ENCODE data around the gene KIDINS220. TPM values are rescaled to one million over a fixed set of nuclear protein-coding genes. Genes with fewer than 3 reads are reported as not detected.

KIDINS220 gene
- total and polyA plus RNA-seq, 4 donors = 8.1 to 50.9 (median 30.8) TPM

DNA sequence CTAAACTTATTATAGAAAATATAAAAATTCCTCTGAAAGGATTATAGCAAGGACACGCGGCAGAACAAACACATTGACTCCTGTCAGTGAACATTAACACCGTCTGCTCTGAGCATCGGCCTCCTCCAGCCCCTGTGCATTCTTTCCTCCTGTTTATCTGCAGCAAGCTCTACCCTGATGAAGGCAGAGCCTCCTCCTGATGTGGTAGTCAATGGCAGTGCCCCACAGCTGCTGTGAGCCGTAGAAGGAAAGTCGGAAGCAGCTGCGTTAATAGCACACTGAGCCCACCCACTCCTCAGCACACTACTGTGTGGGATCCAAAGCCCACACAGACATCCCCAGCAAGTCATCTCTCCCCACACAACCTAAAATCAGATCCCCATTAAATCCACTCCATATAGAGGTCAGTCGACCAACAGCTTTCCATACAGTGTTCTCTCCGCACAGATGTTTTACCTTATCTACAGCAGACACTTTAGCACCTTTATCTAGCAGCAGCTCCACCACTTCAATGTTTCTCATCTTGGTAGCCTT lies 41.0 kb downstream of the KIDINS220 start:
- Histone ChIP-seq H3K9ac (ENCODE audit: low read depth in 1 of 2, low read length in 2 of 2) (no peak overlapping the region), H3K4me3 (ENCODE audit: low read depth in 1 of 3, low read length in 3 of 3) (no peak overlapping the region), H3K9me3 (ENCODE audit: control insufficient read depth in 4 of 4, low read length in 3 of 4) (no peaks in the 10 kb centered on the region), H3K27me3 (ENCODE audit: control insufficient read depth in 4 of 4, insufficient read depth in 4 of 4, low read length in 3 of 4) (no peaks in the 10 kb centered on the region), H3K27ac (ENCODE audit: low read depth in 1 of 2, low read length in 2 of 2) (no peak overlapping the region), H3K36me3 (ENCODE audit: control insufficient read depth in 4 of 4, insufficient read depth in 3 of 4, low read depth in 1 of 4, low read length in 3 of 4) (peaks cover 10 to 47% (median 29%) of the 10 kb centered on the region in 4 donors), H3K4me1 (ENCODE audit: control insufficient read depth in 4 of 4, insufficient read depth in 4 of 4, low read length in 3 of 4) (no peaks in the 10 kb centered on the region)
- 94% methylated on average over 9 of the region's 9 CpGs for WGBS
- DNase-seq (ENCODE audit: low spot score) = no peak
- TF ChIP-seq, protein P1, sequence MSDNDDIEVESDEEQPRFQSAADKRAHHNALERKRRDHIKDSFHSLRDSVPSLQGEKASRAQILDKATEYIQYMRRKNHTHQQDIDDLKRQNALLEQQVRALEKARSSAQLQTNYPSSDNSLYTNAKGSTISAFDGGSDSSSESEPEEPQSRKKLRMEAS (IDR thresholded peaks at IDR 0.05) = no peak
- TF ChIP-seq YY1 (IDR thresholded peaks at IDR 0.05) (no peak), FOXA2 (IDR thresholded peaks at IDR 0.05) (no peak), SP1 (IDR thresholded peaks at IDR 0.05) (no peak), HNF4G (IDR thresholded peaks at IDR 0.05) (no peak), HNF4A (conservative IDR thresholded peaks at IDR 0.05) (no peak)
- TF ChIP-seq, protein P2, sequence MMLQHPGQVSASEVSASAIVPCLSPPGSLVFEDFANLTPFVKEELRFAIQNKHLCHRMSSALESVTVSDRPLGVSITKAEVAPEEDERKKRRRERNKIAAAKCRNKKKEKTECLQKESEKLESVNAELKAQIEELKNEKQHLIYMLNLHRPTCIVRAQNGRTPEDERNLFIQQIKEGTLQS (IDR thresholded peaks at IDR 0.05) = no peak
- TF ChIP-seq, protein P3, sequence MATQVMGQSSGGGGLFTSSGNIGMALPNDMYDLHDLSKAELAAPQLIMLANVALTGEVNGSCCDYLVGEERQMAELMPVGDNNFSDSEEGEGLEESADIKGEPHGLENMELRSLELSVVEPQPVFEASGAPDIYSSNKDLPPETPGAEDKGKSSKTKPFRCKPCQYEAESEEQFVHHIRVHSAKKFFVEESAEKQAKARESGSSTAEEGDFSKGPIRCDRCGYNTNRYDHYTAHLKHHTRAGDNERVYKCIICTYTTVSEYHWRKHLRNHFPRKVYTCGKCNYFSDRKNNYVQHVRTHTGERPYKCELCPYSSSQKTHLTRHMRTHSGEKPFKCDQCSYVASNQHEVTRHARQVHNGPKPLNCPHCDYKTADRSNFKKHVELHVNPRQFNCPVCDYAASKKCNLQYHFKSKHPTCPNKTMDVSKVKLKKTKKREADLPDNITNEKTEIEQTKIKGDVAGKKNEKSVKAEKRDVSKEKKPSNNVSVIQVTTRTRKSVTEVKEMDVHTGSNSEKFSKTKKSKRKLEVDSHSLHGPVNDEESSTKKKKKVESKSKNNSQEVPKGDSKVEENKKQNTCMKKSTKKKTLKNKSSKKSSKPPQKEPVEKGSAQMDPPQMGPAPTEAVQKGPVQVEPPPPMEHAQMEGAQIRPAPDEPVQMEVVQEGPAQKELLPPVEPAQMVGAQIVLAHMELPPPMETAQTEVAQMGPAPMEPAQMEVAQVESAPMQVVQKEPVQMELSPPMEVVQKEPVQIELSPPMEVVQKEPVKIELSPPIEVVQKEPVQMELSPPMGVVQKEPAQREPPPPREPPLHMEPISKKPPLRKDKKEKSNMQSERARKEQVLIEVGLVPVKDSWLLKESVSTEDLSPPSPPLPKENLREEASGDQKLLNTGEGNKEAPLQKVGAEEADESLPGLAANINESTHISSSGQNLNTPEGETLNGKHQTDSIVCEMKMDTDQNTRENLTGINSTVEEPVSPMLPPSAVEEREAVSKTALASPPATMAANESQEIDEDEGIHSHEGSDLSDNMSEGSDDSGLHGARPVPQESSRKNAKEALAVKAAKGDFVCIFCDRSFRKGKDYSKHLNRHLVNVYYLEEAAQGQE (IDR thresholded peaks at IDR 0.05) = no peak

DNA sequence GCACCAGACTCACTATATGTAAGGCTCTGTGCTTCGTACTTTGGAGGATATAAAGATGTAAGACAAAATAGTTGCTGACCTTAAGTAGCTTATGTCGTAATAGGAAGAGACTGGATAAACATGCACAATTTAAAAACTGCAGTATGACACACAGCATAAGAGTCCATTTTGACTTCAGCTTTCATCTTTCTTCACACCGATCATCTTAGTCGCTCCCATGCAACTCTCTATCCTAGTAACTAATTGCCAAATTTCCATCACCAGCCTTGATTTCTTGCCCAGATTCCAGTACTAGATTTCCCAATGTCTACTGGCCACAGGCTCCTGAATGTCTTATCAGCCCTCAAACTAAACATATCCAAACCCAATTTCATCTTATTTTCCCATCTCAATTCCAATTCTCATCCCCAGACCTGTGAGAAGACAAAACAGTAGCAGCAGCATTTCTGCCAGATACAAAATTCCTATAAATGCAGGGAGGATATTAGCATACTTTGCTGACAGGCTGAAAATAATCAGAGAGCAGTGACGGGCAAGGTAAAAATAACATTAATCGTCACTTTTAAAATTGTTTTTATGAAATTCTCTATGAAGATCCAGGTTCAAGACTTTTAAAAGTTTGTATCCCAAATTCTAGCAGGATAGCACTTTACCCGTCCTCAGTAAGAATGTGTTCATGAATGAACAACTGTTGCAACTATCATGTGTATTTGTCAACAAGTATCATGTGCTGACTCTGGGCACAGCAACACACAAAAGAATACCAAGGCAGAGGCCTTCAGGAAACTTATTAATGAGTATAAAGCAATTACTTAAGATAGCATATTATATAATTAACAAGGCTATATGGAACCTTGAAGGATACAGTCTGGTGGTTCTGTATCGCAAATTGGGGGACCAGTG lies 42.2 kb downstream of the KIDINS220 start:
- H3K36me3 ChIP-seq (ENCODE audit: control insufficient read depth in 4 of 4, insufficient read depth in 3 of 4, low read depth in 1 of 4, low read length in 3 of 4) = peaks cover 10 to 55% (median 37%) of the 10 kb centered on the region in 4 donors
- WGBS = 90% methylated on average over 8 of the region's 8 CpGs
- TF ChIP-seq FOXA1 (IDR thresholded peaks at IDR 0.05) = no peak
- TF ChIP-seq, protein P3 (IDR thresholded peaks at IDR 0.05) = no peak
- TF ChIP-seq NR2F2 (IDR thresholded peaks at IDR 0.05) = no peak
- TF ChIP-seq, protein P1 (IDR thresholded peaks at IDR 0.05) = no peak
- TF ChIP-seq FOXA2 (IDR thresholded peaks at IDR 0.05) = no peak
- no peak for TF ChIP-seq TAF1 (conservative IDR thresholded peaks at IDR 0.05)
- TF ChIP-seq SP1 (IDR thresholded peaks at IDR 0.05) = no peak
- no peak for TF ChIP-seq HNF4A (conservative IDR thresholded peaks at IDR 0.05)
- no peak for TF ChIP-seq JUND (IDR thresholded peaks at IDR 0.05)
- no peak for TF ChIP-seq EGR1 (IDR thresholded peaks at IDR 0.05; ENCODE audit: low read depth in 2 of 2)
- no peak for TF ChIP-seq HNF4G (IDR thresholded peaks at IDR 0.05)
- TF ChIP-seq RXRA (IDR thresholded peaks at IDR 0.05) = no peak
- no peak for TF ChIP-seq GABPA (IDR thresholded peaks at IDR 0.05 in 1 of 2, conservative IDR thresholded peaks at IDR 0.05 in 1 of 2)
- TF ChIP-seq, protein P4, sequence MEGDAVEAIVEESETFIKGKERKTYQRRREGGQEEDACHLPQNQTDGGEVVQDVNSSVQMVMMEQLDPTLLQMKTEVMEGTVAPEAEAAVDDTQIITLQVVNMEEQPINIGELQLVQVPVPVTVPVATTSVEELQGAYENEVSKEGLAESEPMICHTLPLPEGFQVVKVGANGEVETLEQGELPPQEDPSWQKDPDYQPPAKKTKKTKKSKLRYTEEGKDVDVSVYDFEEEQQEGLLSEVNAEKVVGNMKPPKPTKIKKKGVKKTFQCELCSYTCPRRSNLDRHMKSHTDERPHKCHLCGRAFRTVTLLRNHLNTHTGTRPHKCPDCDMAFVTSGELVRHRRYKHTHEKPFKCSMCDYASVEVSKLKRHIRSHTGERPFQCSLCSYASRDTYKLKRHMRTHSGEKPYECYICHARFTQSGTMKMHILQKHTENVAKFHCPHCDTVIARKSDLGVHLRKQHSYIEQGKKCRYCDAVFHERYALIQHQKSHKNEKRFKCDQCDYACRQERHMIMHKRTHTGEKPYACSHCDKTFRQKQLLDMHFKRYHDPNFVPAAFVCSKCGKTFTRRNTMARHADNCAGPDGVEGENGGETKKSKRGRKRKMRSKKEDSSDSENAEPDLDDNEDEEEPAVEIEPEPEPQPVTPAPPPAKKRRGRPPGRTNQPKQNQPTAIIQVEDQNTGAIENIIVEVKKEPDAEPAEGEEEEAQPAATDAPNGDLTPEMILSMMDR (IDR thresholded peaks at IDR 0.05; ENCODE audit: low read depth, low read length, missing input control) = no peak
- TF ChIP-seq RAD21 (IDR thresholded peaks at IDR 0.05) = no peak
- no peak for TF ChIP-seq YY1 (IDR thresholded peaks at IDR 0.05)
- TF ChIP-seq, protein P2 (IDR thresholded peaks at IDR 0.05) = no peak
- H3K4me1 ChIP-seq (ENCODE audit: control insufficient read depth in 4 of 4, insufficient read depth in 4 of 4, low read length in 3 of 4) = no peaks in the 10 kb centered on the region
- no peak overlapping the region for H3K27ac ChIP-seq (ENCODE audit: low read depth in 1 of 2, low read length in 2 of 2)
- DNase-seq (ENCODE audit: low spot score) = no peak
- no peak overlapping the region for H3K9ac ChIP-seq (ENCODE audit: low read depth in 1 of 2, low read length in 2 of 2)
- no peak overlapping the region for H3K4me3 ChIP-seq (ENCODE audit: low read depth in 1 of 3, low read length in 3 of 3)
- no peaks in the 10 kb centered on the region for H3K9me3 ChIP-seq (ENCODE audit: control insufficient read depth in 4 of 4, low read length in 3 of 4)
- H3K27me3 ChIP-seq (ENCODE audit: control insufficient read depth in 4 of 4, insufficient read depth in 4 of 4, low read length in 3 of 4) = no peaks in the 10 kb centered on the region
